GM03348 (cell line): Measurements from ENCODE around the gene TSPYL6.
A peak's percentile ranks its signal among the peaks of the same experiment; 100 is the strongest.

ENCODE experiments used
- DNase-seq: peaks from one replicate; pipeline ENCODE4 v3.0.0; 2012; ENCODE audit warnings: low spot score

Gene TSPYL6

DNA sequence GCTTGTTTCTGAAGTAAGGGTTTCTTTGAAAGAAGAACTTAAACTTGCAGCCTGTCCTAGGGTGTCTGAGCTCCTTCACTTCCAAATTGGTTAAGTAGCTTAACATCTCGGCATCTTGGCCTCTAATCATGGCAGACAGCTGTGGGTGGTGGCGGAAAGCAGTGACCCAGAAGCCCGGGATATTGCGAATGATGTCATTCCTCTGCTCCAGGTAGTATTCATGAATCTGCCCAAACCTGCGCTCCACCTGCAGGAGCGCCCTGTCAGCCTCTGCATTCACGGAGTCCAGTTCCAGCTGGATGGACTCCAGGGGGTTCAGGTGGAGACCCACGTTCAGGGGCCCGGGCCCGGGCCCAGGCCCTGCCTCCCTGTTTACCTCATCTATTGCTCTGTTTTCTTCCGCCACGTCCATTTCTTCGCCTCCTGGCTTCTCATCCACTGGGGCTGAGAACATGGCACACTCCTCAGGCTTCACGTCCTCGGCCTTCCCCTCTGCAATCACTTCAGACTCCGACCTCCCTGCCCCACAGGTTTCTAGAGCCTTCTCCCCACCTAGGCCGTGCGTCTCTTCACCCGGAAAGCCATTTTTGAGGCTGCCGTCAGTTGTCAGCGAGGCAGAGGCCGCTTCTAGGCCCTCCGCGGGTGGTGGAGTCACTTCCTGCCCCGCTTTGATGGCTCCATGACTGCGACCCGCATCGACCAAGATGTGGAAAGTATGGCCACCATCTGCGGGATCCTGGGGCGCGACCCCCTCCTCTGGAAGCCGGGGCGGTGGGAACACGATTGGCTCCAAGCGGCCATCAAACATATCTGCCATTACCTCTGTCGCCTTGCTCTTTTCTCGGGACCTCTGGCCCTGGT lies 569 bp downstream of the TSPYL6 start:
- no peak for DNase-seq

DNA sequence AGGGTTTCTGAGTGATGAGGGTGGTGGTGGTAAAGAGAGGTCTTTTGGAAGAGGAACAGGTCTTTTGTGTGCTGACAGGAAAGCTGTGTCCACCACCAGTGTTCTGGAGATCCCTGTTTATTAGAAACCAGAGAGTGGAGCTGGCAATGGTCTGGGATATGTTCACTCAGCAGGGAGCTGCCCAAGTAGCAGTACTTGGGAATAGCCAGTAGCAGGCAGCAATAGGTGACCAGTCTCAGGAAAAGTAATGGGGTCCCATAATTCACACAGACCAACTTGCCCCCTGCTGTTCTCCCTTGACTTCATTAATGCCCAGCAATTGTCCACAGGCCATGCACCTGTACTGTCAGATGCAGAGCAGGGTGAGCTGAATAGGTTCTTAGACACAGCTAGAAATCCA lies 1.8 kb downstream of the TSPYL6 start:
- DNase-seq = no peak

DNA sequence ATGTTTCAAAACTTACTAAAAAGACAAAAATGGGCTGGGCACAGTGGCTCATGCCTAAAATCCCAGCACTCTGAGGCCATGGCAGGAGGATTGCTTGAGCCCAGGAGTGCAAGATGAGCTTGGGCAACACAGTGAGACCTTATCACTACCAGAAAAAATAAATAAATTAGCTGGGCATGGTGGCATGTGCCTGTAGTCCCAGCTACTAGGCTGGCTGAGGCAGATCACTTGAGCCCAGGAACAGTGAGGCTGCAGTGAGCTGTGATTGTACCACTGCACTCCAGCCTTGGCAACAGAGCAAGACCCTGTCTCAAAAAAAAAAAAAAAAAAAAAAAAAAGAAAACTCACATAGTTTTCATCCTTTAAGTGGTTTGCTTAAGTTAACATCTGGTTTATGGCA lies 6.4 kb downstream of the TSPYL6 start:
- DNase-seq = no peak

DNA sequence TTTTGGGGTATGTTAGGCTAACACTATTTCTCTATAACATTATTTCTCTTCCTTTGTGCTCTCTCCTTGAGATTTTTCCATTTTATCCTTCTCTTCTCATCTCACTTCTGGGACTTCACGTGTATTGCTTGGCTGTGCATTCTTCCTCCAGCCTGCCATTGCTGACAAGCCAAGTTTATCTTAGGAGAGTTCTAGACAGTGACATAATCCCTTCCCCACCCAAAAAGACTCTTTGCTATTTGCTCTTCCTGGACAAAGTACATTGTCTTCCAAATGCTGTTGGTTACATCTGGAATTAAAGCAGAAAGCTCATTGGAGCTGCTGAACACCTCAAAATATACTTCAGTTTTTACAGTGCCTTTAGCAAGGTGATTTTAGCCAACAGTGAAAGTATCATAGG lies 8.9 kb downstream of the TSPYL6 start:
- no peak for DNase-seq

DNA sequence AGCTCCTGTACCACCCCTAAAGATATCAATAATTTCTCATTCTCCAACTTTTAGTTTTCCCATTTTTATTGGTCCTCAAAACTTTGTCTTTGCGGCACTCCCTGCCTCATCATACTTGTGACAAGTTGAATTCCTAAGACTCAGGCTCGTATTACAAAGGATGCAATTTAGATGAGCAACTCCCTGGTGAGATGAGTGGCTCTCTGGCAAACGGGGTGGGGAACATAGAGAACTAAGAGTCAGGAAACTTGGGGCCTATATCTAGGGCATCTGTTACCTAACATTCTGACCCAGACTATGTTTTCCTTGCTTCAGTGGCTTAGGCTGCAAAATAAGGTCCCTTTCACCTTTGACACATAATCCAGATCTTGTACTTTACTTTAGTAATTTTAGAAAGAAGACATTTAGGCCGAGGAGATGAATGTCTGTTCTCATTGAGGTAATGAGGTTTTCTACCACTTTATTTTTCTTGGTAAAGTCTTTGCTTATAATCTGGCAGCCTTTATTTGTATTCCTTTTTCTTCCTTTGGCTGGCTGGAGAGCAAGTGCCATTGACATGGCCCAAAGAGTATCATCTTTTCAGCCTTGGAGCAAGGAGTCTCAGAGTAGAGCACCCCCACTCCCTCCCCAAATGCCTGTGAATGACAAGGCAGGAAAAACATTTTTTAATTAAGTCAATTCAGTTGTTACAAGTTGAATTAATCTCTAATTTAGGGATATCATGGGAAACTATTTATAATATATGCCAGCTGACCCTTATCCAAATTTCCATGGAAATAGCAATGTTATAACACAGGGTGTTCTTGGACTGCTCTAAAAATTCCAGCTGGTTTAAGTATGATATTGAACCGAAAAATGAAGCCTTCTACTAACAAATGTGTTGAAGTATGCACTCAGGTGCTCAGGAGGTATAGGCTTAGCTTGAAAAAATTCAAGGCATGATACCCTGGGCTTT lies 15.2 kb downstream of the TSPYL6 start:
- DNase-seq = peak; percentile 60

DNA sequence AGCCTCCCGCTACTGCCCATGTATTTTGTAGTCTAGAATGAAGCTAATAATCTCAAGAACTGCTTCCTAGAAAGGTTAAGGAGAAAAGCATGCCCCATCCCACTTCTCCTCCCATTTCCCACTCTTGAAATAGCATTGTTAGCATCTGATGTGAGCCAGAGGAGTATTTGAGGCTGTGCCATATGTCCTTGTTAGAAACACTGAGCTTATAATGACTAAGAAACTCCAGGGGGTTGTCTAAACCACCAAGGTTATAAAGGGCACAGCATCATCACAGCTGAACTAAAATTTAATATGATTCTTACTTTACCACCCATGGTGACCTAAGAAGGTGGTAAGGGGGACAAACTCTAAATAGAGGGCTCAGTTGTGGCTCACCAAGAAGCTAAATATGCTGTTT lies 16.6 kb downstream of the TSPYL6 start:
- peak; percentile 44 for DNase-seq

DNA sequence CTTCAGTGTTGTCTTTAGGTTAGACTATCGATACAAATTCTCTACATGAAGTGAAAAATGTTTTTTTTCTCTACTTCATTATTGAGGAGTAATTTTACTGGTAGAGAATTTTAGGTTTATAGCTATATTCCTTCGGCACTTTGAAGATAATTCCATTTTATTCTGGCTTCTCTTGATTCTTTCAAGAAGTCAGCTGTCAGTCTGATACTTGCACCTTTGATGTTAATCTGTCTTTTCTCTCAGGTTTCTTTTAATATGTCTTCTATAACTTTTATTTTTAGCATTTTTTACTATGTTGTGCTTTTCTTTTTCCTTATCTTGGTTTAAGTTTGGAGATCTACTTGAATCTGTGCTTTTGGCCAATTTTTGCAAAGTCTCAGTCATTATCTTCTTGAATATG lies 18.6 kb downstream of the TSPYL6 start:
- no peak for DNase-seq

DNA sequence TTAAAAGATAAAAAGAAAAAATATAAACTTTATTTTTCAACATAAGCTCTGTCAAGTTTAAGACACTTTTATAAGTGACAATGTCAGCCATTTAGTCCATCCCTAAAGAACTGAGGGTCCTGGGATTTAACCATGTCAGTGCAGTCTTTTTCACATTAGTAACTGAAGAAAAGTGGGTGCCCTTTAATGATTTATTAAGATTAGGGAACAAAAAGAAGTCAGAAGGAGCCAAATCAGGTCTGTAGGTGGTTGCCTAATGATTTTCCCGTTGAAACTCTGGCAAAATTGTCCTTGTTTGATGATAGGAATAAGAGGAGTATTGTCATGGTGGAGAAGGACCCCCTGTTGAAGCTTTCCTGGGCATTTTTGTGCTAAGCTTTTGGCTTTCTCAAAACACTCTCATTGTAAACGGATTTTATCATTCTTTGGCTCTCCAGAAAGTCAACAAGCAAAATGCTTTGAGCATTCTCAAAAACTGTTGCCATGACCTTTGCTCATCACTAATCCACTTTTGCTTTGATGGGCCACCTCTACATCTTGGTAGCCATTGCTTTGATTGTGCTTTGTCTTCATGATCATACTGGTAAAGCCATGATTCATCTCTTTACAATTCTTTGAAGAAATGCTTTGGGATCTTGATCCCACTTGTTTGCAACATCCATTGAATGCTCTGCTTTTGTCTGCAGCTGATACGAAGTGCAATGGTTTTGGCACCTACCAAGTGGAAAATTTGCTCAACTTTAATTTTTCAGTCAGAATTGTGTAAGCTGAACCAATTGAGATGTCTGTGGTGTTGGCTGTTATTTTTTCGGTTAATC lies 22.0 kb downstream of the TSPYL6 start:
- no peak for DNase-seq

DNA sequence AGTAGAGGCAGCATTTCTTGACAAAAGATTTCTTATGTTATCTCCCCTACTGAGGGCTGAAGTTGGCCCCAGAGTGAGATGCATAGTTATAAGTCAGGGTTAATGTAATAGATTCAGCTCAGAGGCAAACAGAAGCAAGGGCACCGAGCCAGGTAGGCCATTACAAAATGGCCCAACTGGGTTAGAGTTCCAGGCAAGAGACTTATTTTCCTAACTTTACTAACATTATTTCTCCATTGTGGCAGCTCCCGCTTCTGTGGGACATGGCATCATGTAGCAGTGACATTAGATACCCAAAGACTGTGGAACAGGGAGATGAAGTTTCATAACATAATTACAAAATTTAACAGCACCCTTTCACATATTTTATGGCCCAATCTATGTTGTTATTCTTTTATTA lies 27.1 kb downstream of the TSPYL6 start:
- no peak for DNase-seq

DNA sequence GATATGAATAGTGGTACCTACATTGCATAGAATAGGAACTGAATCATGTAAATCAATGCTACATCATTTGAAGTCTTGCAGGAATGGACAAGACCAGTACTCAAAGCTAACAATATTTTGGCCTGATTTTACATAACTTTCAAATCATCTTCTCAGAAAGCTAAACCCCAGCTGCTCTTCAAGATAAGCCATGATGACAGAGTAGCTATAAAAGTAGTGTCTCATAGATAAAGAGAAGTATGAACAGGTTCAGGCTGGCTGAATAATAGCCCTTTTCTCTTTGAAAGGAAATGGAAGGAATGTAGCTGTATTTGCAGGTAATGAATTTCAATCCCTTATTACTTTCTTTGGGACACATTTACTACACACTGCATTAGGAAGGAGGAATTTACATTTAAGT lies 28.2 kb downstream of the TSPYL6 start:
- no peak for DNase-seq

DNA sequence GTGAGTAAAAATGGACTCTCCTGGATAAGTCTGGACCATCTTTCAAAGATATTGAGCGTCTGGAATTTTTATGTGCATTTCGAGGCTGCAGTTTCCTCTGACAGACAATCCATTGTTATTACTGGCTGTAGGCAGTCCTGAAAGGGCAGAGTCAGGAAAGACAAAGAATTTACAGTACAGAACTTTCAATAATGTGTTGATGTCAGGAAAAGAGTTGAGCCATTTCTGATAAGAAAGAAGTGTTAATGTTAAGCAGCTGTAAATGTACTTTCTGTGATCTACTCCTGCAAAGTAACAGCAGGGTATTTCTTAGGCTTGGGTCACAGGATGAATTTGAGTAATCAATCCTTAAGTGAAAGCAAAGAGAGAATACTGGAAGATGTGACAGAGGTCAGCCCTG lies 29.8 kb downstream of the TSPYL6 start:
- DNase-seq = no peak

DNA sequence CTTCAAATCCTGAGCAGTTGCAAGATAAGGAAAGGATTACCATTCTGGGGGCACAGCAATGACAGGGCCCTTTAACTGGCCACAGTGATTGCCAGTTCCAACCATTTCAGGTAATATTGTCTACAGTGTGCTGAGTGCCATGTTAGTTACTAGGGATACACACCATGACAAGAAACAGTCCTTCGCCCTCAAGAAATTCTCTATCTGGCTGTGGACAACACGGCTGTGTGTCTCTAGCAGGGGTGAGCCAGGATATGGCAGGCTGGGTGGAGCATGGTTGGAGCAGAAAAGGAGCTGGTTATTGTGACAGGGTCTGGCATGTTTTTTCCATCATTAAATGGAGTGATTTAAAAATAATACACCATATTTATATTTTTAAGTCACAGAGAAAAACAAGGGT lies 31.0 kb downstream of the TSPYL6 start:
- DNase-seq = no peak

DNA sequence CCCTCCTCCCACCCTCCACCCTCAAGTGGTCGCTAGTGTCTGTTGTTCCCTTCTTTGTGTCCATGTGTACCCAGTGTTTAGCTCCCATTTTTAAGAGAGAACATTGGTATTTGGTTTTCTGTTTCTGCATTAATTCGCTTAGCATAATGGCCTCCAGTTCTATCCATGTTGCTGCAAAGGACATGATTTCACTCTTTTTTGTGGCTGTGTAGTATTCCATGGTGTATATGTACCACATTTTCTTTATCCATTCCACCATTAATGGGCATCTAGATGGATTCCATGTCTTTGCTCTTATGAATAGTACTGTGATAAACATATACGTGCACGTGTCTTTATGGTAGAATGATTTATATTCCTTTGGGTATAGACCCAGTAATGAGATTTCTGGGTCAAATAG lies 42.9 kb downstream of the TSPYL6 start:
- DNase-seq = no peak

DNA sequence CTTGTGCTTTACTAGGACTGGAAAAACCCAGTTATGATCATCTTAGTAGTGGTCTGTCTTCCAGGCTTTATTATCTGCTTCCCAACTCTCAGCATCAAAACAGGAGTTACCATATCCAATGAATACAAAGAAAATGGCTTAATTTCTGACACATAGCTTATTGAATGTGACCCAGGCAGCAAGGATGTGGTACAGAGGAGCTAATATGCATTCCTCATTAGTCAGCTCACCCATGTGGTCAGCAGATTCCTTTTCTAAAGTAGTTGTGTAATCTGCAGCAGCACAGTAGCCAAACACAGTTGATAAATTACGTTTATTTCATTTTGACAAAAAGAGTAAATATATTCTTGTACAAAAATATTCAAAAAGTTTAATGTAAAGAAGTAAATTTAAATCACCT lies 43.6 kb downstream of the TSPYL6 start:
- DNase-seq = peak; percentile 89

DNA sequence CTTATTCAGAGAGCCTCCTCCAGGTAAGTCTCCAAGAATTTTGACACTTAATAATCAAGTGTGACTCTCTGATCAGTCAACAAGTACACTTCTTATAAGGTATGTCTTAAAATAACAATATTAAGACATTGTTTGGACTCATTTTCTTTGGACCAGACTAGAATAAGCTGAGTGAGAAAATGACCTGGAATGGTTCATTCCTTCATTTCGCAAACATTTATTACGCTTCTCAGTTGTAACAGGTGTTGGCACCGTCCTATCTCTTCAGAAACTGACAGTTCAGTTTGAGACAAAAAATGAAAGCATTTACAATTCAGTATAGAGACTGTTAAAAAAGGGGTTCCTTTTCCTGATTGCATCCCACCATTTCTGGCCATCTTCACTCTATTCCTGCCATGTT lies 46.6 kb downstream of the TSPYL6 start:
- no peak for DNase-seq

DNA sequence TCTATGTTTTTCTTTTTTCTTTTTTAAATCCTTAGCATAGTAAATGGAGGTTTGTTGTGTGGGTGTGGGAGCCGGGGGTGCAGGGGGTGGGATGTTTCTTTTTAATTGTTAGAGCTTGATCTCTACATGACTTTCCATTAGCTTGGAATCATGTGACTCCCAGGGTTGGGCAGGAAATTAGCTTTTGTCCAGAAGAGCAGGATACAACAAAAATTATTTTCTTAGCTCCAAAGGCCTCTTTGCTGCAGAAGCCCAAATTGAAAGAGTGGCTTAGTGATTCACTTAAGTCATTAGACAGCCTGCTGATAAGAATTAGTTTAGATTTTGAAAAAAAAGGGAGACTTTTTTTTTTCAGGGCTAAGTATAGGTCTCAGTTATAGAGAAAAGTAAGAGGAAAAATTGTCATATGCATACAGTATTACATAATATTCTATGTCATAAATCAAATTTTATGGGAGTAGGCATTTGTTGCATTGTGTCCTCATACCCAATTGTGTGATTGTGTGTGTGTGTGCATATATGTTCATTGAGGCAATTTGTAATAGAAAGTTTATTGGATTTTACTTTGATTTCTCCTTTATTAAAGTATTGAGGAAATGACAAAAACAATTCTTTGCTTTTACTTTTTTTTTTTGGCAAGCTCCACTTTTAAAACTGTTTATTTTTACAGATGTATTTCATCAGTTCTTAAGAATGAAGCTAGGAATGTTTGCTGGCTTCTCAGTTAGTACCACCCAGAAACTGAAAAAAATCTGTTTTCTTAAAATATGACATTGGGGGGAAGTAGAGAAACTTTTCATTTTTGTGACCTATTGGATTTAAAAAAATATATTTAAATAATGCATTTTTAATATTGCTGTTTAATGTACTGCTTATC lies 47.4 kb downstream of the TSPYL6 start:
- peak; percentile 58 for DNase-seq

DNA sequence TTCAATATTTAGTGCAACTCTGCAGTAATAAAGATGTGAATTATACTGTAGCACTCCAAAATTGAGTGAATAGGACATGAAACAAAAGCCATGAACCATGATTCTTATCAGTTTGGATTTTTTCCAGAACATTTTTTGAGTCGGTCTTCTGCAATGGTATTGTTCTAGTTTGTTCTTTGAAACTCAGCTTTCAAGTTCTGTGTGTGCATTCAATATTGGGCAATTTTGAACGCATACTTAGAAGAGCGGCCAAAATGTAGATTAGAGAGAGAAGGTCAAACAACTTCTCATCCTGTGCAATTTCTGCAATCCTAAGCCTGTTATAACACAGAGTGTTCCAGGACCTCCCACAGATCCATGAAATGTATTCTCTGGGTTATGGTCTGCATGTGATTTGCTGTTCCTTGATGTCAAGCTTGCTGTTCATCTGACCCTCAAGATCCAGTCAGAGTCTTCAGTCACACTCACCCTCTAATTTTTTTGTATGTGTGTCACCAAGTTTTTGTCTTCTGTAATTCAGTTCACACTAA lies 48.3 kb downstream of the TSPYL6 start:
- no peak for DNase-seq

DNA sequence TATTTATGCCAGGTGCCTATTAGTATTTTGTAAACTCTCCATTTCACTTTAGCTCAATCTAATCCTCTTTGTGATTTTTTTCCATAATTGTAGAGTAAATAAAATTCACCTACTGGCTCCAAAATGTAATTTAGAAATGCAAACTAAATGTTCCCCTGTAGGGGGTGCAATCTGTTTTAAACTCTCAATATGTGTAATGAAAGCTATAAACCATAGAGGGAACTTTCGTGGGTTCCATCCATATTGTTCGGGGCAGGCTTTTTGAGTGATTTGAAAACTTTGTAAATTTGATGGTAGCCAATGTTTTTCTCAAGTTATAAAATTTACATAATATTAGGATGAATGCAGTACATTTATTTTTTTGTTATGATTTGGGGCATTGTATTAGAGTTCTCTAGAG lies 49.4 kb downstream of the TSPYL6 start:
- peak; percentile 37 for DNase-seq

DNA sequence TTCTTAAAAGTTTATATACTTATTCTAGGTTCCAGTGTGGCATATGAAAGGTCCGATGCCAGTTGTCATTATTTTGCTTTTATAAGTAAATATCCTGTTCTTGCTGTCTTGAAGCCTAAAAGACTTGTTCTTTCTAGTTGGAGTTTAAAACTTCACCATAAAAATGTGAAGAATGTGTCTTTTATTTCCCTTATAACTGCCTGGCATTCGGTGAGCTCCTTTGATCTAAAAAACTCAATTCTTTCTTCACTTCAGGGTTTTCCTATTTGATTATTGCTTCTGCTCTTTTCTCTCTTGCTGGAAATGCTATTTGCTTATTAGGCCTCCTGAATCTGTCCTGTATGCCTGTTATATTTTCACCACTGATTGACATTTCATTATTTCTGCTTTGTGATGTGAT lies 51.6 kb downstream of the TSPYL6 start:
- DNase-seq = peak; percentile 16
